Endothelial cell of umbilical vein (primary cell): ENCODE results near the gene LRRC37B. TPM values are rescaled to one million over a fixed set of nuclear protein-coding genes. Genes with fewer than 3 reads are reported as not detected.
"Not testable (repeated sequence)": the region's sequence is repeated elsewhere in the genome, so short reads cannot be mapped to it uniquely, and the experiment has no call there.

Experiments
- BruUV-seq: library from RNA; stranded (reverse); fragments of 400-500 nt; replicated peaks from 2 replicates; lab custom pipeline; 2021; lab: Mats Ljungman, UMichigan
- CTCF ChIA-PET: fragments of 300-600, 350-600 bp; sonication (Branson Sonifier 250); formaldehyde crosslinking; loops from one replicate; lab custom pipeline; 2021; ENCODE audit warnings: antibody characterized with exemption, inconsistent platforms; lab: Charles Lee
- POLR2A ChIA-PET: fragments of 300-600, 350-600 bp; sonication (Branson Sonifier 250); formaldehyde crosslinking; loops from one replicate; lab custom pipeline; 2021; ENCODE audit warnings: antibody characterized with exemption, inconsistent platforms; lab: Charles Lee
- DNase-seq: peaks from one replicate; pipeline ENCODE4 v3.0.0-alpha.2; 2011; ENCODE audit warnings: low read depth, low spot score
- FAIRE-seq: peaks from 2 replicates; lab custom pipeline; 2011; peaks lifted over from hg19 to GRCh38; lab: Jason Lieb, UNC
- H2AFZ ChIP-seq: 2 replicates; pipeline ENCODE4 v1.6.0; 2012; ENCODE audit warnings: low read depth, low read length, control low read depth, inconsistent platforms
- H3K27ac ChIP-seq: 2 replicates; pipeline ENCODE4 v1.5.1; 2011; ENCODE audit warnings: low read depth, mild to moderate bottlenecking, control low read depth, low read length, moderate library complexity; ENCODE audit not compliant: insufficient read depth
- H3K27me3 ChIP-seq, 2 experiments: 2 replicates each; pipeline versions ENCODE4 v1.6.0 to v1.6.1; 2011; ENCODE audit warnings: low read length in 2 of 2, mixed read lengths in 1 of 2; ENCODE audit not compliant: control insufficient read depth in 2 of 2, insufficient read depth in 2 of 2
- H3K36me3 ChIP-seq, 2 experiments: 2 replicates in 1 of 2; 3 replicates in 1 of 2; pipeline ENCODE4 v1.5.1; 2011; ENCODE audit warnings: low read length in 2 of 2, mild to moderate bottlenecking in 1 of 2, moderate library complexity in 1 of 2; ENCODE audit not compliant: control insufficient read depth in 2 of 2, insufficient read depth in 2 of 2; ENCODE audit errors: extremely low read depth in 1 of 2
- H3K4me1 ChIP-seq: 3 replicates; pipeline ENCODE4 v1.5.1; 2011; ENCODE audit warnings: mild to moderate bottlenecking, low read length; ENCODE audit not compliant: control insufficient read depth, insufficient read depth; ENCODE audit errors: extremely low read depth
- H3K4me2 ChIP-seq: 2 replicates; pipeline ENCODE4 v1.6.1; 2011; ENCODE audit warnings: low read length, control low read depth, mixed read lengths; ENCODE audit not compliant: insufficient read depth
- H3K4me3 ChIP-seq, 3 experiments: fragments of 200-600 bp in 1 of 3; sonication (generic), shearing (Covaris generic) in 1 of 3; replicated peaks in 1 of 3; 2 replicates each; pipeline ENCODE4 v1.5.1; 2011 to 2016; ENCODE audit warnings: control low read depth in 3 of 3, low read length in 3 of 3, mild to moderate bottlenecking in 2 of 3, inconsistent platforms in 1 of 3, low read depth in 1 of 3, moderate library complexity in 1 of 3; ENCODE audit not compliant: insufficient read depth in 1 of 3
- H3K79me2 ChIP-seq: 2 replicates; pipeline ENCODE4 v1.6.0; 2012; ENCODE audit warnings: low read length, inconsistent platforms; ENCODE audit not compliant: control insufficient read depth, insufficient read depth
- H3K9ac ChIP-seq: replicated peaks from 2 replicates; pipeline ENCODE3; 2011; ENCODE audit warnings: low read length, control low read depth; ENCODE audit not compliant: insufficient read depth; ENCODE audit errors: extremely low read depth
- H3K9me1 ChIP-seq: replicated peaks from 3 replicates; pipeline ENCODE4 v1.6.0; 2011; ENCODE audit warnings: mild to moderate bottlenecking, low read length; ENCODE audit not compliant: control insufficient read depth, insufficient read depth; ENCODE audit errors: extremely low read depth
- H3K9me3 ChIP-seq: replicated peaks from 2 replicates; pipeline ENCODE4 v1.5.1; 2012; ENCODE audit warnings: low read length, inconsistent platforms; ENCODE audit not compliant: control insufficient read depth, insufficient read depth
- H4K20me1 ChIP-seq: replicated peaks from 2 replicates; pipeline ENCODE3; 2011; ENCODE audit warnings: mild to moderate bottlenecking, low read length; ENCODE audit not compliant: control insufficient read depth, insufficient read depth; ENCODE audit errors: extremely low read depth
- dilution Hi-C: fragments of 300-500 bp; cut with MboI; formaldehyde crosslinking; loops from one replicate; pipeline ENCODE4 v1.15.0; 2019; ENCODE audit warnings: low sequenced_read_pairs; ENCODE audit not compliant: extremely low pct_ligation_motif_present
- intact Hi-C: fragments of 100-400 bp; cut with micrococcal nuclease; formaldehyde crosslinking; loops from one replicate; pipeline ENCODE4 v1.10.0; 2022
- polyA plus RNA-seq, 4 experiments: library from polyadenylated mRNA; depleted of rRNA in 3 of 4; stranded (reverse) in 3 of 4; unstranded in 1 of 4; fragments of >200 nt; gene quantifications; 2 replicates each; pipeline versions ENCODE4 v1.2.1 to v1.2.3, GENCODE V29; 2011 to 2012; ENCODE audit warnings: missing spikeins in 1 of 4
- total RNA-seq: library from RNA; stranded (reverse); gene quantifications from 2 replicates; pipeline ENCODE4 v1.2.3, GENCODE V29; 2021

Gene LRRC37B
- total and polyA plus RNA-seq, 2 donors (not counting 3 experiments of a cell fraction or from before 2014, with no cell fraction given): 12.9 to 22.5 TPM

DNA sequence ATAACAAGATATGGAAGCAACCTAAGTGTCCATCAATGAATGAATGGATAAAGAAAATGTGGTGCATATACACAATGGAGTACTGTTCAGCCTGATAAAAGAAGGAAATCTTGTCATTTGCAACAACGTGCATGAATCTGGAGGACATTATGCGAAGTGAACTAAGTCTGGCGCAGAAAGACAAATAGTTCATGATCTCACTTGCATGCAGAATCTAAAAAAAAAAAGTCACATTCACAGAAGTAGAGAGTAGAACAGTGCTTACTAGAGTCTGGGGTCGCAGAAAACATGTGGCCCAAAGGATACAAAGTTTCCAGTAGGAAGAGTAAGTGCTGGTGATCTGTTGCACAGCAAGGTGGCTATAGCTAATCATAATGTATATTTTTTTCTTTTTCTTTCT, 65.9 kb downstream of the LRRC37B start:
- H3K36me3 ChIP-seq, H3K4me3 ChIP-seq, FAIRE-seq, CTCF ChIA-PET, H3K27ac ChIP-seq, H3K9me1 ChIP-seq, dilution Hi-C loops, intact Hi-C loops, H3K27me3 ChIP-seq, H2AFZ ChIP-seq, H3K4me1 ChIP-seq, H3K9ac ChIP-seq, H3K9me3 ChIP-seq, DNase-seq, H3K4me2 ChIP-seq, BruUV-seq, H4K20me1 ChIP-seq, H3K79me2 ChIP-seq, POLR2A ChIA-PET: not testable (repeated sequence)

DNA sequence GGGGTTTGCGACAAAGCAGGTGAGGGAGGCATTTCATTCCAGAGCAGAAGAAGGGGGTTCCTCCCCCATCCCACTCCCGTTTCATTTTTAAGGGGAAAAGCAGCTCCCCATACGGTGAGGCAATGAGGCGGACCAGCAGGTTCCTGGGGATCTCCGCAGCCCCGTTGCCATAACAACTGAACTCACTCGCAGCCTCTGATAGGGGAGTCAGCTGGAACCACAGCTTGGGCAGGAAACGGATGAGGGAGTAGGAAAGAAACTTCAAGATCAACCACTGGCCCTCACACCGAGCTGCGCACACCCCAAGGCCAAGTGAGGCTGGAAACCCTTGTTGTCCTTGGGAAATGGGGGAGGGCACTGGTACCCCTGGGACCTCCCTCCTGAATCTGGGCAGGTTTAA, 72.6 kb downstream of the LRRC37B start:
- dilution Hi-C loops, H3K4me3 ChIP-seq, H3K9me1 ChIP-seq, H3K27ac ChIP-seq, H3K9ac ChIP-seq, intact Hi-C loops, CTCF ChIA-PET, BruUV-seq, H3K36me3 ChIP-seq, H2AFZ ChIP-seq, H3K27me3 ChIP-seq, H3K4me1 ChIP-seq, H4K20me1 ChIP-seq, POLR2A ChIA-PET, H3K9me3 ChIP-seq, H3K79me2 ChIP-seq: not testable (repeated sequence)
- peak; percentile 49 for FAIRE-seq
- DNase-seq: peak; percentile 69
- peak overlapping the region; percentile 34 for H3K4me2 ChIP-seq

DNA sequence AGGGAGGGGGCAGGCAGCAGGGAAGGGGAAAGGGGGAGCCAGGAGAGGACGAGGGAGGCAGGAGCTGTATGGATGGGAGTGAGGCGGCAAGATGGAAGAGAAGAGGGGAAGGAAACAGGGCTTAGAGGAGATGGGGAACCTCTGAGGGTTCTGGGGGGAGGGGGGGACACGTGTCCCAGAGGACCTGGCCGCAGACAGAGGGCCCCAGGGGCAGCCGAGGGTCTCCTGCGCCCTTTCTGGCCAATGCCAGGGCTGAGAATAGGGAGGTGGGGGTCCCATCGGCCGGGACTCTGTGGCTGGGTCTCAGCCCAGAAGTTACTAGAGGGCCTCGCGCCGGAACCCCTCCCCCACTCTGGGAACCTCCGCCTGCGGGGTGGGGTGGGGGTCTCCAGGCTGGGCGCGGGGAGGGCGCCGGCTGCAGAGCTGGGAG, 76.4 kb downstream of the LRRC37B start:
- dilution Hi-C loops, H3K9me1 ChIP-seq, FAIRE-seq, H3K79me2 ChIP-seq, POLR2A ChIA-PET, H3K9me3 ChIP-seq, intact Hi-C loops, H3K27ac ChIP-seq, DNase-seq, H3K4me1 ChIP-seq, H3K27me3 ChIP-seq, H3K4me2 ChIP-seq, CTCF ChIA-PET, H3K36me3 ChIP-seq, H4K20me1 ChIP-seq: not testable (repeated sequence)
- Histone ChIP-seq H3K4me3 (peak overlapping the region in 2 of 3 experiments; percentile 28 to 32), H2AFZ (peak overlapping the region; percentile 76), H3K9ac (peak overlapping the region; percentile 23)
- TSS peak; percentile 28 for BruUV-seq

DNA sequence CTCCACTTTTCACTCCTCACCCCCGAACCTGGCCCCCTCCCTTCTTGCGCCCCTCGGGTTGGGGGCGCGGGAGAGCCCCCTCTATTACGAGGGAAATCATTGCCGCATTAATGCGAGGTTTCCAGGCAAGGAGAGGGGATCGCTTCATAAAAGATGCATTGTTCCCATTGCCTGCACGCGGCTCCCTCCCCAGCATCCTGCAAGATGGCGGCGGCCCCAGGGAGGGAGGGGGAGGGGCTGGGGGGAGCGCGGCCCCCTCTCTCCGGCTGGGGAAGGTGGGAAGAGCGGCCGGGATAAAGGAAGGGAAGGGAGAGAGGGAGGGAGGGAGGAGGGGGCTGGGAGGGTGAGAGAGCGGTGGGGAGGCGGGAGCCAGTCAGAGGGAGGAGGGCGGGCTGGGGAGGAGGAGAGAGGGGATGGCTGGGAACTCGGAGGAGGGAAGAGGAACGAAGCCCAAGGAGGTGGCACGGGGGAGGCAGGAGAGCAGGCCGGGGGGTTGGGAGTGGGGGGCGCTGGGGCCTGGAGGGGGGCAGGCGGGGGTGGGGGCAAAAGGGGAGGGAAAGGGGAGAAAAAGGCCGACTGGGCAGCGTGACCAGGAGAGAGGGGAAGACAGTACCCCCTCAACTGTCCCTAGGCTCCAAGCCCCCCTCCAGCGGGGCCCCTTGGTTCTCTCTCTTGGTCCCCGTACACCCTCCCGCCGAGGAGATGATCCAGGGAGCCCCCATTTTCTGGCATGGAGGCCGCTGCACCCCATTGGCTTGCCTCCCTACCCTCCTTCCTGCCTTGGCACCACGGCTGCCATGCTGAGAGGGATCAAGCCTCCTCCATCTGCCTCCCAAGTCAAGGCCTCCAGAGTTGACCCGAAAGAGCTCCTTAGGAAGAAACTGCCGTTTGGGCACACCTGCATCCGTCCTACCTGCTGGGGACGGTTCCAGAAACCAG, 77.1 kb downstream of the LRRC37B start:
- POLR2A ChIA-PET, H3K36me3 ChIP-seq, H3K27ac ChIP-seq, H3K27me3 ChIP-seq, BruUV-seq, CTCF ChIA-PET, dilution Hi-C loops, H3K9me3 ChIP-seq, H3K4me2 ChIP-seq, H3K79me2 ChIP-seq, H3K4me1 ChIP-seq, H4K20me1 ChIP-seq, intact Hi-C loops, H3K9me1 ChIP-seq: not testable (repeated sequence)
- DNase-seq: peak; percentile 64
- FAIRE-seq: peak; percentile 33
- Histone ChIP-seq H3K9ac (peak overlapping the region; percentile 23), H3K4me3 (peak overlapping the region in 2 of 3 experiments; percentile 28 to 32), H2AFZ (peak overlapping the region; percentile 54)
